Anterior cingulate cortex (tissue), 58 donors: ENCODE results near the gene KCTD5.

Source experiments
- DNase-seq, 58 donors: peaks; one replicate each; lab custom pipeline; 2025; lab: John Stamatoyannopoulos, UW

KCTD5 gene

GRCh38 chr16:2707368-2708289 is 25.3 kb downstream of the KCTD5 start:
- peak in 14 of 58 donors; percentile 17 to 64 (median 38) for DNase-seq

GRCh38 chr16:2708290-2708639 is 25.9 kb downstream of the KCTD5 start:
- no peak for DNase-seq

GRCh38 chr16:2708955-2709587 is 26.7 kb downstream of the KCTD5 start:
- no peak for DNase-seq

GRCh38 chr16:2709588-2709984 is 27.3 kb downstream of the KCTD5 start:
- no peak for DNase-seq

DNA sequence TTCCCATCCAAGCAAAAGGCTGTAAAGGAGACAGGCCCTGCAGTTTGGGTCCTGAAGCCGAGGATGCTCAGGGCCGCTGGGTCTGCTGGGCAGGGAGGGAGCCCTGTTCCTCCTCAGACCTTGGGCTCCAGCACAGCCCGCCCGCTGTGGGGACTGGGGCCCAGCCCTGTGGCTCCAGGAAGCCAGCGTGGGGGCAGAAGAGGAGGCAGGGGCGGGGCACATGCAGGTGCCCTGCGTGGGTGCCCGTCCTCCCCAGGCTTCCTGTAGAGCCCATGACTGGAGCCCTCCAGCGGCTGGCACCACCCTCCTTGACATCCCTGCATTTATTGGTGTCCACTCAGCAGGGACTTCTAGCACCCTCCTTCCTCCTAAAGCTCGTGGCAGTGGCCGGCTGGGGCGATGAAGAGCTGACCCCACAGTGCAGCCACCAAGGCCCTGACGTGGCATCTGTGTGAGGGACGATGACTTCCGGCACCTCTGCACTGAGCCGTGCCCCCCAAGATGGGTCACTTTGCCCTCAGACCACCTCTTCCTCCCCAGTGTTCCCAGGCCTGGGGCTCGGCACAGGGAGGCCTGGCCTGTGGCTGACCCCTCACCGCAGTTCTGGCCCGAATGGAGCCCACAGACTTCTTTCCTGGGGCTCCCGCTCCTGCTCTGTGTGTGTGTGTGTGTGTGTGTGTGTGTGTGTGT is 27.8 kb downstream of the KCTD5 start:
- DNase-seq, result no peak

DNA sequence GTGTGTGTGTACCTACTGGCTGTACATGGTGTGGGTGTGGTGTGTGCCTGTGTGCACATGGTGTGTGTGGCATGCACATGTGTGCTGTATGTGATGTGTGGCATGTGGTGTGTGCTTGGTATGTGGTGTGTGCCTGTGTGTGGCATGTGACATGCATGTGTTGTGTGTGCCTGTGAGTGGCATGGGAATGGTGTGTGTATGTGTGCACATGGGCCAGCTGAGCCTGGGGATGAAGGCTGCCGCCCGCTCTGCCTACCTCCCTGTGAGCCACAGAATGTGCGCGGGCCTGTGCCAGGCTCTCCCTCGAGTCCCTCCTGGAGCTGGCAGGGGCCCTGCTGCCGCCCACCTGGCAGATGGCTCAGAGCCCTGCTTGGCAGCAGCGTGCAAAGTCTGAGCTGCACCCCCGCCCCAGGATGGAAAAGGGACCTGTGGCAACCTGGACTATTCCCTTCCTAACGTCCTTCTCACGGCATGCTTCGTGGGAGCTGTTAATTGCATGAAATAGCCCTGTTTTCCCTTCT is 28.4 kb downstream of the KCTD5 start:
- peak in 45 of 58 donors; percentile 16 to 84 (median 53) for DNase-seq

GRCh38 chr16:2711370-2712062 is 29.2 kb downstream of the KCTD5 start:
- no peak for DNase-seq

- no peak for DNase-seq
Measured at GRCh38 chr16:2712063-2712441, 29.7 kb downstream of the KCTD5 start.

DNA sequence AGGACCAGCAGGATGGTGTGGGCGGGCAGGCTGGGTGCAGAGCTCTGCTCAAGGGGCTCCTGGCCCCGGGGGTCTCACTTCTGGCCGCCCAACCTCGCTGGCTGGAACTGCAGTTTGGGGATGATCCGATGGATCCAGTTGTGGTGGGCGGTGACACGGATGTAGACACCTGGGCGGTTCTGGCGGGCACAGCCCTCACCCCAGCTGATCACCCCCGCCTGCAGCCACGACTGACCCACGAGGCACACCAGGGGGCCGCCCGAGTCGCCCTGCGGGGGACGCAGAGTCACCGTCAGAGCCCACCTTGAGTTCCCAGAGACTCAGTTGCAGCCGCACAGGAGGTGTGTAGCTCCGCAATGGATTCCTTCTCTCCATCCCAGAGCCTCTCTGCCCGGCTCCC is 30.2 kb downstream of the KCTD5 start:
- DNase-seq, result no peak

DNA sequence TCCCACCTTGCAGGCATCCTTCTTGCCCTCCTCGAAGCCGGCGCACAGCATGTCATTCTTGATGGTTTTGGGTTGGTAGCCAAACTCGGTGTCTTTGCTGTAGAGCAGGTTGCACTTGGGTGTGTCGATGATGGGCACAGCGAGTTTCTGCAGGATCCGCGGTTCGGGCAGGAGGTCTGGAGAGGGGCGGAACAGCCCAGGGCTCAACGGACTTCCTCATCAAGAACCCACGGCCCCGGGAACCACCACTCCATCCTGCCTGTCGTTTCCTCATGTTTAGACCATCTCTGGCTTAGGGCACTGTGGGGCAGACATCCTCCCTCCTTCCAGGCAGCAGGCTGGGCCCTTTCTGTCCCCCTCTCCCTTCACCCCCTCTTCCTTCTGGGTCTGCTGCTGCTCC is 31.2 kb downstream of the KCTD5 start:
- DNase-seq, result no peak

- no peak for DNase-seq
Measured at GRCh38 chr16:2713985-2714774, 31.9 kb downstream of the KCTD5 start.

DNA sequence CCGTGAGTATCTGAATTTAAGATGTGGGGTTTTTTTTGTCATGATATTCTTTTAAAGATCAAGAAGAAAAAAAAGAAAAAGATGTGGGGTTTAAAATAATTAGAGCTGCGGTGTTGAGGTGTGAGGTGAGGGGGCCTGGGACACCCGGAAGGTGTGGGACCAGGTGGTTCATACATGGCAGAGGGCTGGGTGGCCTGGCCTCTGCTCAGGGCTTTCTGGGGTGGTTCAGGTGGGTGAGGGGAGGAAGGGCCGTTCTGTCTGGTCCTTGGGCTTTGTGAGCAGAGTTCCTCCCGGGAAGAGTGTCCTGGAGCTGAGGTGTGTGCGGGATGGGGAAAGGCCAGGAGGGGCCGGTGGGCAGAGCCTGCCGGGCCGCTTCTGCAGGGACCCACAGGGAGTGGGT is 32.7 kb downstream of the KCTD5 start:
- no peak for DNase-seq

- DNase-seq, result peak in 28 of 58 donors; percentile 6 to 59 (median 34)
Measured at GRCh38 chr16:2715519-2715918, 33.2 kb downstream of the KCTD5 start.

DNA sequence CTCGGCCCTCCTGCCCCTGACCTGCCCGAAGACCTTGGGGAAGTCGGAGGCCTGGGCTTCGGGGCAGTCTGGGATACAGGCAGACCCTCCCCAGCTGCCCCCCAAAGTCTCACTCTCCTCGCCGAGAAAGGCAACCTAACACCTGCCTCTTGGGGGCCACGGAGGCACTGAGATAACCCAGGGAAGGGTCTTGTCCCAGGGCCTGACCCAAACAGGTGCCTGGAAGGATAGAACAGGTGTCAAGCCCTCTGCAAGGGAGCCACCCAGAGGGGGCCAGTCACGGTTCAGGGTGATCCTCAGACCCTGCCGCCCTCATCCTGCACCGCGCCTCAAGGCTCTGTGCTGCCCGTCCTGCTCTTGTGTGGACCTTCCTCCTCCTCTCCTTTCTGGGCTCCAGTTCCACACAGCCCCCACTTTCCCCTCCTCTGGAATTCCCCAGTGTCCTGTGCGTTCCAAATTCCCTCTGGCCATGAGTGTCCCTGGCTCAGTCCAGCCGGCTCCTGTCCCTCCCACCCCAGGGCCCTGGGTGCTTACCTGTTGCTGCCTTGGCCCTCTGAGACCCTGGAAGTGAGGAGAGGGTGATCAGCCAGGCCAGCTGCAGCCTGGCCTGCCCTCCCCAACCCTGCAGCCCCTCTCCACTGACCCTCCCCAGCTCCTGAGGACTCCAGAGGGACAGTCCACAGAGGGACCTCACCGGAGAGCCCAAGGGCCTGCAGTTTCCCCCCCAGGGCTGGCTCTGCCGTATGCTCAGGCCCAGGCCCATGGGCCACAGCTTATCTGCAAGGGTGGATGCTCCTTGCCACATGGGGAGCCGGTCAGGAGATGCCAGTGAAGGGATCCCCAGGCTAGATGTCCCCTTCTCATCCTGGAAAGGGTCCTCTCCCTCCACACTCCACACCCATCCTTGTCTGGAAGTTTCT is 33.9 kb downstream of the KCTD5 start:
- DNase-seq, result peak in 1 of 58 donors; percentile 16

DNA sequence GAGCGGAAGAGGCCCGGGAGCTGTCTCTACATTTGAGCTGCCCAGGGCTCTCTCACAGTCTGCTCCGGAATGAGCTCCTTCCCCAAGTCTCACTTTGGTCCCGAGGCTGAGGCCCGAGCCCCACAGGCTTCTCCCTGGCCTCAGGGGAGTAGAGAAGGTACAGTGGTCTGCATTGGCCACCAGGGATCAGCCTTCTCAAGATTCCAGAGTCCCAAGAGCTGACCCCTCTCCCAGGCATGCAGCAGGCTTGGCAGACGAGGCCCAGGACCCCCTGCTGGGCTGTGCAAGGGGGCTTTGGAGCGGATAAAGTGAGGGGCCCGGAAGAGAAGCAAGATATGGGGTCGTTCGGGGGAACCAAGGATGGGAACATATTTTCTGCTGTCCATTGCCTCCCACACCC is 34.6 kb downstream of the KCTD5 start:
- no peak for DNase-seq

- DNase-seq, result no peak
Measured at GRCh38 chr16:2717383-2718263, 35.3 kb downstream of the KCTD5 start.

- DNase-seq, result no peak
Measured at GRCh38 chr16:2719328-2720063, 37.2 kb downstream of the KCTD5 start.
